ENCODE measurements around the gene TMEM139.

- no peak for TF ChIP-seq LEF1 (IDR thresholded peaks at IDR 0.05; ENCODE audit: borderline replicate concordance)
- TF ChIP-seq TARDBP (IDR thresholded peaks at IDR 0.05) = no peak
- TF ChIP-seq PKNOX1 (IDR thresholded peaks at IDR 0.05) = no peak
- no peak for TF ChIP-seq SP1 (IDR thresholded peaks at IDR 0.05)
- TF ChIP-seq NFRKB (IDR thresholded peaks at IDR 0.05) = no peak
- TF ChIP-seq BHLHE40 (IDR thresholded peaks at IDR 0.05; ENCODE audit: borderline replicate concordance) = no peak
- no peak for TF ChIP-seq ELF4 (IDR thresholded peaks at IDR 0.05)
- TF ChIP-seq FOXM1 (IDR thresholded peaks at IDR 0.05; ENCODE audit: borderline replicate concordance) = no peak
- no peak for TF ChIP-seq ARNT (IDR thresholded peaks at IDR 0.05)
- TF ChIP-seq FOXA1 (IDR thresholded peaks at IDR 0.05) = no peak
- TF ChIP-seq SUZ12 (IDR thresholded peaks at IDR 0.05) = no peak
- no peak for TF ChIP-seq FOXK2 (IDR thresholded peaks at IDR 0.05)
Observed at GRCh38 chr7:143271240-143271639, 13.5 kb upstream of the TMEM139 start.
